HG02571 (cell line): ENCODE results near the gene CDKL4.
"Not testable (repeated sequence)": the region's sequence is repeated elsewhere in the genome, so short reads cannot be mapped to it uniquely, and the experiment has no call there.

Experiments used
- ATAC-seq: cut with Tn5 transposase; IDR thresholded peaks from one replicate; pipeline ENCODE4 v1.9.1; 2021; ENCODE audit warnings: mild to moderate bottlenecking, moderate library complexity; ENCODE audit not compliant: unreplicated experiment

Gene CDKL4

GRCh38 chr2:39232141-39232540 is 11.6 kb downstream of the CDKL4 start:
- ATAC-seq: no peak

- no peak for ATAC-seq
These were observed 15.2 kb downstream of the CDKL4 start for GRCh38 chr2:39228413-39229209.

- peak; percentile 63 for ATAC-seq
These were observed 15.9 kb downstream of the CDKL4 start for GRCh38 chr2:39227628-39228412.

GRCh38 chr2:39225567-39225966 is 18.2 kb downstream of the CDKL4 start:
- ATAC-seq: no peak

DNA sequence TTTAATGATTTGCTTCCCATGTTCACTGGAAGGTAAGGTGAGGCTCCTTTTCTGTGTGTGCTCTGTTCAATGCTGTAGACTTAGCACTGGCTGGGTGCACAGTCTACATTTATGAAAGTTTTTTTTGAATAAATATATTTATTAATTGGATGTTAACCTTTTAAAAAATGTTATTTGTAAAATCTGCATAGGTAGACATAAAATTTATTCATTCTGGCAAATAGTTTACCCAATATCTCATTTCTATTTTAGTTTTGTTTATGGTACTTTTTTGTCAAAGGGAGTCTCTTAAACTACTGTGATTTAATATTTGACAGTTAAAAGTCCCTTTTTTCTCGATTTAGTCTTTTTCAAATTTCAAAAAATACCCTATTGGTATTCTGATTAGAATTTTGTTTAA is 19.9 kb downstream of the CDKL4 start:
- ATAC-seq: no peak

- no peak for ATAC-seq
These were observed 22.3 kb downstream of the CDKL4 start for GRCh38 chr2:39221459-39221858.

DNA sequence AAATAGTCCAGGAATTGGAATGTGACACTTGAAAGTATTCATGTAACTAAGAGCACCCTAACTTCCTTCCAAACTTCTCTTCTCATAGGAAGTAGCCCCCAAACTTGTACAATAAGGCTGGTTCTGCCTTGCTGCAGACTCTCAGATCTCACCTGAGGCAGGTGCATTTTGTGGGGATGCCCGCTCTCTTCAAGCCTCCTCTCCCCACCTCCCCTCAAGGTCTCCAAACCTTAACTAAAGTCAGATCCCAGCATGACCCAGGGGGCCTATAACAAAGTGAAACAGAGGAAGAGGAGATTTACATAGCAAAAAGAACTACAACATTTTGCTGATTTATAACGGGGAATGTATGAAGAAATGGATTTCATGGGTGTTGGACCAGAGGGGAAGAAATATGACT is 23.6 kb downstream of the CDKL4 start:
- no peak for ATAC-seq

DNA sequence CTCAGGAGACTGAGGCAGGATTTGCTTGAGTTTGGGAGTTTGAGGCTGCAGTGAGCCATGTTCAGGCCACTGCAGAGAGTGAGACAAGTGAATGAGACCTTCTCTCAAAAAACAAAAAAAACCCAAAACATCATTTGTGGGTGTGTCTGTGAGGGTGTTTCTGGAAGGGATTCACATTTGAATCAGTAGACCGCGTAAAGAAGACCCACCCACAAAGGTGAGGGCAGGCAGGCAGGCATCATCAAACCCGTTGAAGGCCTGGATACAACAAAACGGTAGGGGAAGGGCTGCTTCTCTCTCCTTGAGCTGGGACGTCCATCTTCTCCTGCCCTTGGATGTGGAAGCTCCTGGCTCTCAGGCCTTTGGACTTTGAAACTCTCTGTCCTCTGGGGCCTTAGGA is 25.4 kb downstream of the CDKL4 start:
- ATAC-seq: no peak

- ATAC-seq: no peak
These were observed 26.6 kb downstream of the CDKL4 start for GRCh38 chr2:39217192-39217550.

DNA sequence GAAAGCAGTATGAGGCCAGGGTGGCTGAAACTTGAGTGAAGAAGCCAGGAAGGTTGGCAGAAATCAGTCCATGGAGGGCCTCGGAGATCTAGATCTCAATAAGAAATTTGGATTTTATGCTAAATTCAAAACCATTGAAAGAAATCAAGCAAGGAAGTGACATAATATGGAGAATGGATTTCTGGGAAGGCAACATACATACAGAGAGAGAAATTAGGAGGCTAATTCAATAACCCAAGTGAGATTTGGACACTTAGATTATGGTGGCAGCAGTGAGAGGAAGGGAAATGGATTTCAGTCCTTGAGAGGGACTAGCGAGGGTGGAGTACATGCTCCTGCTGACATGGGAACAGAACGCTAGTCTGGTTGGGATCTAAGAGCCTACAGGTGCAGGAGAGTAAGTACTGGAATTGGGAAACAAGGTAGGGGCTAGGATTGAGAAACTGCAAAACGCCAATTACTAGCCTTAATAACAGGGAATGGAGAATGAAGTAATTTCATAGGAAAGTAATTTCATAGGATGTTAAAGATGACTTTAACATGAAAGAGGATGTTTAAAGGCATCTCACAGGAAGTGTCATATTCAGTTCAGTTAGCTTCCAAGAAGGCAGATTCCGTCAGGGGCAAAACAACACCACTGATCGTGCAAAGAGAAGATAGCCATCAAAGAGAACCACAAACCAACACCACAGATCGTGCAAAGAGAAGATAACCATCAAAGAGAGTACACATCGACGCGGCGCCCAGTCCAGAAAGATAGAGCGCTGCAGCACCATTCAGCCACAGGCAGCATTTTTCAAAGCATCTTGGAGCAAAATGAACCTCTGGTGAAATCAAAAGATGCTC is 27.2 kb downstream of the CDKL4 start:
- ATAC-seq: no peak

DNA sequence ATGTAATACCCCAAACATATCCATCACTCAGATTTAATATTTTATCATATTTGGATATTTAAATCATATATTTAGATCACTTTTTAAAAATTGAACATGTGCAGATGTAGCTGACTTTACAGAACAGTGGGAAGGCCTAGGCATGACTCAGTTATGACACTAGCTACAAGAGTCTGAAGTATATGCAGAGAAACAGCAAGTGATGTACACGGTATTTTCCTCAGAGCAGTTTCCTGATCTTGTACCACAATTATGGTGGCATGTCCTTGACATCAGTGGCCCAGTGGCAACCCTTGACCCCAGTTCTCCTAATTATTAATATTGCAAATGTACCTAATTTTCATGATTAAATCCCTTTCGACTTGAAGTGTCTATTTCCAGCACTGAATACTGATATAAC is 28.2 kb downstream of the CDKL4 start:
- no peak for ATAC-seq

DNA sequence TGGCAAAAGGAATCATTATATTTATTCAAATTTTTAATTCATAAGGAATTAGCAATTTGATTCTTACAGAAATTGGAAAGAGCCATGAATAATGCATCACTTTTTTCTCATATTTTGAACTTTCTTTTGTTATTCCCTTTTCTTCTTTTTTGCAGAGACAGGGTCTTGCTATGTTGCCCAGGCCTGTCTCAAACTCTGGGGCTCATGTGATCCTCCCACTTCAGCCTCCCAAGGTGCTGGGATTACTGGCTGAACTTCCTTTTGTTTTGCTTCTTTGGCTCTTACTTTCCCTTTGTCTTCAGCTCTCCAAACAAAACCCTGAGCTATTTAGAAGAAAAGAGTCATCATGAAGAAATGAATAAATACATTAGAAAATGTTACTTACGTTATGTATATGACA is 30.8 kb downstream of the CDKL4 start:
- no peak for ATAC-seq

GRCh38 chr2:39210846-39211245 is 32.9 kb downstream of the CDKL4 start:
- no peak for ATAC-seq

- ATAC-seq: no peak
These were observed 40.4 kb downstream of the CDKL4 start for GRCh38 chr2:39203382-39203781.

DNA sequence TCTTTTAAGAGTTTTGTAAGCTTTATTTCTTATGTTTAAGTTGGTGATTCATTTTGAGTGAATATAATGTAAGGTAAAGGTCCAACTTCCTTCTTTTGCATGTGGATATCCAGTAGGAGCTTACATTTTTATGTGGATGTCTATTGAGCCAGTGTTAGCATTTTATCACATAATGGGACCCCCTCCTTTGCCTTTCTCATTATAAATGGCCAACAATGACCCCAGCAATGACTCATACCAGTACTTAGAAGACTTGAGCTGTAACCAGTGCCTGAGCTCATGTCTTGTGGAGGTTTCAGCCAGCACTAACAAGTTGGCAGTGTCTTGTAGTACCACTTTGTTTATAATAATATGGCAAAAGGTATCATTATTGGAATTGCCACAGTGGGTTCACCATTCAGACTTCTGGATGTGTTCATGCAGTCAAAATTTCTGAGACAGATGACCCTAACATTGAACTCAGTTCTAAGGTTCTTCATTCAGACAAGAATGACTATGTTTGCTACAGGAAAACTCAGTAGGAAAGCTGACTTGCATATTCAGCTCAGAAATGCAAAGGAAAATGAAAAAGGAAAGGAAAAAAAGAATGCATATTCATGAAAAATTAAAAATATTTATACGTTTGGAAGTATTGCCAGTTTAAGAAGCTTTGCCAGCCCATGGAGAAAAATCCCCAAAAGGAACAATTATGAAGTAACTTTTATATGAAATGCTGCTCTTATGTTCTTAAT is 41.0 kb downstream of the CDKL4 start:
- ATAC-seq: no peak

- not testable (repeated sequence) for ATAC-seq
These were observed 46.8 kb downstream of the CDKL4 start for GRCh38 chr2:39197003-39197402.

DNA sequence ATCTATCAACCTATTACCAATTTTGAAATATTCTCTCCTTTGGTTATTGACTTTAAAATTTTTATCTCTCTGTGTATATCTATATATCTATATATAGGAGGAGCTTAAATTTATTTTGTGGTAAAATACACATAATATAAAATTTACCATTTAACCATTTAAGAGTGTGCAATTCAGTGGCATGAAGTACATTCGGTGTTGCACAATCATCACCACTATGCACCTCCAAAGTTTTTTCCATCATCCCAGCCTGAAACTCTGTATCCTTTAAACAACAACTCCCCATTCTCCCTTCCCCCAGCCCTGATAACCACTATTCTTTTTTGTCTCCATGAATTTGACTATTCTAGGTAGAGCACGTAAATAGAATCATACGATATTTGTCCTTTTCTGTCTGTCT is 49.1 kb downstream of the CDKL4 start:
- ATAC-seq: no peak

DNA sequence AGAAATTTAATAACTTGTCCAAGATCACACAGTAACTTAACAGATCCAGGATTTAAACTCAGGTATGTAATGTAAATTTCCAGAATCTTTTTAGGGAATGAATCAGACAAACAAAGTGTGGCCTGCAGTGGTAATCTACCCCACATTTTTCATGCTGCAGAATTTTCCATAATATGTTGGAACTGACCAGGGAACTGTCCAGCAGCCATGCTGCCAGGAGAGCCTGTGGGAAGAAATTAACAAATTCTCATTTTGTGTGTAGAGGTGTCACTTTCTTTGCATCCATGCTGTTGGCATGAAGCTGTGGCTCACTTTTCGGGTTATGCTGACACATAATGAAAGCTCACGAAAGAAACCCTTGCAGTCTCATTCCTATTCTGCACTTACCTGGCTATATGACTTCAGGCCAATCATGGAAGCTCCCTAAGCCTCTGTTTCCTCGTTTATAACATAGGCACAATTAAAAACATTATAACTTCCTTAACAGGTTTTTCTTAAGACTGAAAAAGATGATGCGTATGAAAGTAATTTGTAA is 54.7 kb downstream of the CDKL4 start:
- ATAC-seq: no peak

- ATAC-seq: no peak
These were observed 60.1 kb downstream of the CDKL4 start for GRCh38 chr2:39183673-39184072.

DNA sequence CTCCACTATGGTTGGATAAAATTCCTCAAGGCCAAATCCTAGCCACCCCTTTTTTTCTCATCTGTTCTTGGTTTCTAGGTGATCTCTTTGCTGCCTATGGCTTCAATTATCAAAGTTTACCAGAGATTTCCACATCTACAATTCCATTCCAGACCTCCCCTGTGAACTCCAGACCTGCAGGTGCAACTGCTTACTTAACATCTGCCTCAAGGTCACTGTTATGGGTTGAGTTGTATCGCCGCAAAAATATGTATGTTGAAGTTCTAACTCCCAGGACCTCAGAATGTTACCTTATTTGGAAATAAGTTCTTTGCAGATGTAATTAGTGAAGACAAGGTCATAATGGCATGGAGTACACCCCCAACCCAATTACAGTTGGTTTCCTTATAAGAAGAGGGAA is 62.5 kb downstream of the CDKL4 start:
- ATAC-seq: no peak
